HT1080 (cell line): ENCODE data around the gene AVP. TPM values are rescaled to one million over a fixed set of nuclear protein-coding genes. Genes with fewer than 3 reads are reported as not detected.
"Not testable (repeated sequence)": the region's sequence is repeated elsewhere in the genome, so short reads cannot be mapped to it uniquely, and the experiment has no call there.

Source experiments
- DNase-seq: peaks from one replicate; pipeline ENCODE4 v3.0.0-alpha.2; 2015; ENCODE audit warnings: low read depth
- total RNA-seq: library from RNA; depleted of rRNA; stranded (reverse); fragments of >200 nt; shearing (Covaris generic); gene quantifications from 2 replicates; pipeline ENCODE4 v1.2.3, GENCODE V29; 2014

Gene AVP
- total RNA-seq, 1 experiment from 2014 or later = not detected

DNA sequence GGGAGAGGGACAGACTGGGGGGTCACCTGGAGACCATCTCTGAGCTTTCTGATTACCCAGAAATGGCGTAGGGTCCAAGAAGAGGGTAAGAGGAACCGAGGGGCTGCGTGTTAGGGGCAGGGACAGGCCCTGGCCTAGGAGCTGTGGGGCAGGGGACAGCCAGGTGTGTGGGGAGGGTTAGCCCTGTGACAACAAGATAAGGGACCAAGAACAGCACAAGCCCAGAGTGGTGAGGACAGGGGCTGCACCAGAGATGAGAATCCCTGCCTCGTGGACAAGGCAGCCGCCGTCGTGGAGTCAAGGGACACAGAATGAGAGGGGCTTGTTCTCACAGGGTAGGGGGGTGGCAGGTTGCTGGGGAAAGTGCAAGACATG is 449 bp upstream of the AVP start:
- DNase-seq = no peak

- no peak for DNase-seq
These were observed 1.3 kb downstream of the AVP start for GRCh38 chr20:3082955-3083952.

GRCh38 chr20:3082306-3082951 is 2.1 kb downstream of the AVP start:
- no peak for DNase-seq

DNA sequence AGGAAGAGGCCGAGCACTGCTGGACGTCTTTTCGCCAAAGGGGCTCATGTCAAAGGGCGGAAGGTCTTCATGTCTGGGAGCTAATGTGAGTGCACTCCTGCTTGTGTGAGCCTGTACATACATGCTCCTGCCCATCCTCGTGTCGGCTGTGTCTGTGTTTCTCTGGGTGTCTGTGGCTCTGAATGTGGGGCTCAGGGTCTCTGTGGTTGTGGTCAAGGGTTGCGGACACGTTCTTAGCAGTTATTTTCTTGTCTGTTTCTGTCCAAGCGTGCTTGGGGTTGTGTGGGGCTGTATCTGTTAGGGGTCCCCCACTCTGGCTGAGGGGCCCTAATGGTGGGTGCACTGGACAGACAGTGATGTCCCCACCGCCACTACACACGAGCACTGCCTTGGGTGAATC is 2.9 kb downstream of the AVP start:
- no peak for DNase-seq

GRCh38 chr20:3080939-3081388 is 3.6 kb downstream of the AVP start:
- no peak for DNase-seq

DNA sequence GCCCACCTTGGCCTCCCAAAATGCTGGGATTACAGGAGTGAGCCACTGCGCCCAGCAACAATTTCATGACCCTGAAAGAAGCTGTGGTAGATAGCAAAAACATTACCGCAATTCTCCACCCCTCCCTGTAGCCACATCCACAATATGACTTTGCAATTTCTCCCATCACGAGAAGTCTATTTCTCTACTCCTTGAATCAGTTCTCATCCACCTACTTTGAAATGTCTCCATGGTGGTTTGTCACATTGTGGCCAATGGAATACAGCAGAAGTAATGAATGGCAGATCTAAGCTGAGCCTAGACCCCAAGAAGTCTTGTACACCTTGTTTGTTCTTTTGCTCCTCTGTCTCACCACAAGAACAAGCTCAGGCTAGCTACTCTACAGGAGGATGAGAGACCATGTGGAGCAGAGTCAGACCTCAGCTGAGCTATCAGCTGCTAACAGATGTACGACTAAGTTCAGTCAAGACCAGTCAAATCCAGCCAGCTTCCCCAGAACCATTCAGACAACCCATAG is 6.8 kb downstream of the AVP start:
- no peak for DNase-seq

- DNase-seq = not testable (repeated sequence)
These were observed 9.2 kb downstream of the AVP start for GRCh38 chr20:3075315-3075714.

DNA sequence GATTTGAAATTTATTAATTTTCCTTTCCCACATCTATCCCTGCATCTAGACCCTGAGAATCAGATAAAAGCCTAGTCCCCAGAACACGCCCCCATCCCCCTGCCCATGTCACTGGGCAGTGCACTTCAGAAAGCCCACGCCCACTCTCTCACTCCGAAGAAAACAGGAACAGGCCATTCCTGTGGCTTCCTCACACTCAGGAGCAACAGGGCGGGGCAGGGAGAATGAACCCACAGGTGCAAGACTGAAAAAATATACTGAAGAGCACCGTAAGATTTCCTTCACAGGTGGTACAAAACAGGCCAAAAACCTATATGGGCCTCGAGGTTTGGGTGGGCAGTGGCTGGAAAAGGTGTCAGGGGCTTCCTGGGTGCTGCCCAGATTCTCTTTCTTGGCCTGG is 9.7 kb downstream of the AVP start:
- DNase-seq = no peak

DNA sequence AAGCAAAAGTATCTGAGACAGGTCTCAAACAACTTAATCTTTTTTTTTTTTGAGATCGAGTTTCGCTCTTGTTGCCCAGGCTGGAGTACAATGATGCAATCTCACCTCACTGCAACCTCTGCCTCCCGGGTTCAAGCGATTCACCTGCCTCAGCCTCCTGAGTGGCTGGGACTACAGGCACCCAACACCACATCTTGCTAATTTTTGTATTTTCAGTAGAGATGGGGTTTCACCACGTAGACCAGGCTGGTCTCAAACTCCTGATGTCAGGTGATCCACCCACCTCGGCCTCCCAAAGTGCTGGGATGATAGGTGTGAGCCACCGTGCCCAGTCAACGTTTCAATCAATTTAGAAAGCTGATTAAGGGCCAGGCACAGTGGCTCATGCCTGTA is 11.3 kb downstream of the AVP start:
- DNase-seq = not testable (repeated sequence)

GRCh38 chr20:3072530-3073250 is 11.8 kb downstream of the AVP start:
- no peak for DNase-seq

DNA sequence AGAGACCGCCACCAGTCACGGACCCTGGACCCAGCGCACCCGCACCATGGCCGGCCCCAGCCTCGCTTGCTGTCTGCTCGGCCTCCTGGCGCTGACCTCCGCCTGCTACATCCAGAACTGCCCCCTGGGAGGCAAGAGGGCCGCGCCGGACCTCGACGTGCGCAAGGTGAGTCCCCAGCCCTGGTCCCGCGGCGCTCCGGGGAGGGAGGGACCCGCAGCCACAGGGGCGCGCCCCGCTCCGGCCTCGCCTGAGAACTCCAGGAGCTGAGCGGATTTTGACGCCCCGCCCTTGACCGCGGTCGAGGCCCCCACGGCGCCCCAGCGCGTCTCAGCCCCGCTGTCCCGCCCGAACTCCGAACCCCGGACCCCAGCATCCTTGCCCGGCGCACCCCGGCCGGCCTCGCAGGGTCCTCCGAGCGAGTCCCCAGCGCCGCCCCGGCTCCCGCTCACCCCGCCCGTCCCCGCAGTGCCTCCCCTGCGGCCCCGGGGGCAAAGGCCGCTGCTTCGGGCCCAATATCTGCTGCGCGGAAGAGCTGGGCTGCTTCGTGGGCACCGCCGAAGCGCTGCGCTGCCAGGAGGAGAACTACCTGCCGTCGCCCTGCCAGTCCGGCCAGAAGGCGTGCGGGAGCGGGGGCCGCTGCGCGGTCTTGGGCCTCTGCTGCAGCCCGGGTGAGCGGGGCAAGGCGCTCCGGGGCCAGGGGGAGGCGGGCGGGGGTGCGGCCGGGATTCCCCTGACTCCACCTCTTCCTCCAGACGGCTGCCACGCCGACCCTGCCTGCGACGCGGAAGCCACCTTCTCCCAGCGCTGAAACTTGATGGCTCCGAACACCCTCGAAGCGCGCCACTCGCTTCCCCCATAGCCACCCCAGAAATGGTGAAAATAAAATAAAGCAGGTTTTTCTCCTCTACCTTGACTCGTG is 12.7 kb downstream of the AVP start, which contains the start of gene OXT:
Gene OXT (plus strand): TSS at position 11 of the 920 bp plus-strand sequence. CDS start 36 bp downstream, at position 47.
- DNase-seq = no peak

DNA sequence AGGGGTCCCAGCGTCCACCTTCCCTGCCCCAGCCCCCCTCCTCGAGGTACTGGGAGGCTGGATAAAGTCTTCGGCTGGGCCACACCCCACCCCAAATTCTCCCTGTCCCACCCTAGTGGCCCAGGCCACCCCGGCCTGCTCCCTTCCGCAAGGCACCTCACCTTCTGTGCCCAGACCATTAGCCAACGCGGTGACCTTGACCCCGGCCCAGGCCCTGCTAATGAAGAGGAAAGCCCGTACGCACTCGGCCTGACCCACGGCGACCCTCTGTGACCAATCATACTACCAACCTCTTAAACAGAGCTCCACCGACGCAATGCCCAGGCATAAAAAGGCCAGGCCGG is 13.3 kb downstream of the AVP start:
- no peak for DNase-seq

DNA sequence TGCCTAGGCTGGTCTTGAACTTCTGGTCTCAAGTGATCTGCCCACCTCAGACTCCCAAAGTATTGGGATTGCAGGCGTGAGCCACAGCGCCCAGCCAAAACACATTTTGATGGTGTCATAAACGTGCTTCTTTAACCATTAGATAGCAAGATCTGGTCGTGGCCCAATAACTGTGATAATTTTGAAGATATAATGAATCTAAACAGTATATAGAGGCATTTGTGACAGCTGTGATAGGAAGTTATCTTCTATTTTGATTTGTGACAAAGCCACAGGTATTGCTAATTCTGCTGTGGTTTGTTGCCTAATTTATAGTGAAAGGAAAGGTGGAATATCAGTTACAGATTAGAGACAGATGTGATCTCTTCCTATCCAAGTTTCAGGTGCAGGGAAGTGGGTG is 13.8 kb downstream of the AVP start:
- DNase-seq = no peak

GRCh38 chr20:3068986-3069900 is 15.3 kb downstream of the AVP start:
- no peak for DNase-seq

- no peak for DNase-seq
These were observed 16.4 kb downstream of the AVP start for GRCh38 chr20:3068075-3068474.

GRCh38 chr20:3067139-3068014 is 17.1 kb downstream of the AVP start:
- no peak for DNase-seq

DNA sequence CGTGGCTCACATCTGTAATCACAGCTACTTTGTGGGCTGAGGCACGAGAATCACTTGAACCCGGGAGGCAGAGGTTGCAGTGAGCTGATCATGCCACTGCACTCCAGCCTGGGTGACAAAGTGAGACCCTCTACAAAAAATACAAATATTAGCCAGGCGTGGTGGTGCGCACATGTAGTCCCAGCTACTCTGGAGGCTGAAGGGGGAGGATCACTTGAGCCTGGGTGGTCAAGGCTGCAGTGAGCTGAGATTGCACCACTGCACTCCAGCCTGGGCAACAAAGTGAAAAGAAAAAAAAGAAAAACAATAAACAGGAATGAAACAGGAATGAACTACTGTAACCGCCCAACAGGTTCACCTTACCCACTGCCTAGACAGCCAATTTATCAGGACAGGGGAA is 20.4 kb downstream of the AVP start:
- not testable (repeated sequence) for DNase-seq

- DNase-seq = no peak
These were observed 25.0 kb downstream of the AVP start for GRCh38 chr20:3059489-3059888.
